Measurements from ENCODE around the gene KRTAP2-3.

KRTAP2-3 gene

DNA sequence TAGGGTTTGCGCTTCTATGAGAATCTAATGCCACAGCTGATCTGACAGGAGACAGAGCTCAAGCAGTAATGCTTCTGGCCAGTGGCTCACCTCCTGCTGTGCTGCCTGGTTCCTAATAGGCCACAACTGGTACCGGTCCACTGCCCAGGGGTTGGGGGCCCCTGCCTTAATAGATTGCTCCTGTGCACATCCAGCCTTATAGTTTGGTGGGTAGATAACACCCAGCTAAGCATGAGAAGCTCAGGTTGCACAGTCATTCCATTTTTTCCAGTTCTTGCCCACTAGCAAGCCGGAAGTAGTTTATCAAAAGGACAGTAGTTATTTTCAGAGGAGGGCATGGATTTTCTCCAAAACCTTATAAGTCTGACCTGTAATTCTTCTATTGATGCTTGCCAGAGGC, 40.5 kb downstream of the KRTAP2-3 start:
- Mint-ChIP-seq H3K4me3 (no peak overlapping the region), H3K4me1 (no peaks in the 10 kb centered on the region), H3K27ac (no peak overlapping the region), H3K27me3 (peaks cover 3% of the 10 kb centered on the region), H3K9me3 (no peaks in the 10 kb centered on the region), H3K36me3 (no peaks in the 10 kb centered on the region)

DNA sequence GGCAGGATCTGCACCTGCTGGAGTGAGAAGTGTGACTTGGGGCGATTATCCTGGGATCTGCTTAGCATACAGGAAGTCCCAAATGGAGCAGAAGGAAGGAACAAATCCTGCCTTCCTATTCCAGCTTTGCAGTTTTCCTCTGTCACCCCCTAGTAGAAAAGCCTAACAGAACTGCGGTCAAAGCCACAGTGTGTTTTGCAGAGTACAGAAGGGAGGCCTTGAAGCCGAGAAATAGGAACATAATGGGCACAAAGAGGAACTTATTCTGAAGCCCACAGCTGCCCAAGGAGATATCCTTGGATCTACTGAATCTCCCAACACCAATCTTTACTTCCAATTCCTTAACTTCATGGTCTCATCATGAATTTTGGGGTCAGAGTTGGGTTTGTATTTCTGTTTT, 41.4 kb downstream of the KRTAP2-3 start:
- H3K4me1 Mint-ChIP-seq = no peaks in the 10 kb centered on the region
- H3K36me3 Mint-ChIP-seq = no peaks in the 10 kb centered on the region
- H3K27me3 Mint-ChIP-seq = peaks cover 2% of the 10 kb centered on the region
- no peak overlapping the region for H3K4me3 Mint-ChIP-seq
- H3K27ac Mint-ChIP-seq = no peak overlapping the region
- no peaks in the 10 kb centered on the region for H3K9me3 Mint-ChIP-seq

DNA sequence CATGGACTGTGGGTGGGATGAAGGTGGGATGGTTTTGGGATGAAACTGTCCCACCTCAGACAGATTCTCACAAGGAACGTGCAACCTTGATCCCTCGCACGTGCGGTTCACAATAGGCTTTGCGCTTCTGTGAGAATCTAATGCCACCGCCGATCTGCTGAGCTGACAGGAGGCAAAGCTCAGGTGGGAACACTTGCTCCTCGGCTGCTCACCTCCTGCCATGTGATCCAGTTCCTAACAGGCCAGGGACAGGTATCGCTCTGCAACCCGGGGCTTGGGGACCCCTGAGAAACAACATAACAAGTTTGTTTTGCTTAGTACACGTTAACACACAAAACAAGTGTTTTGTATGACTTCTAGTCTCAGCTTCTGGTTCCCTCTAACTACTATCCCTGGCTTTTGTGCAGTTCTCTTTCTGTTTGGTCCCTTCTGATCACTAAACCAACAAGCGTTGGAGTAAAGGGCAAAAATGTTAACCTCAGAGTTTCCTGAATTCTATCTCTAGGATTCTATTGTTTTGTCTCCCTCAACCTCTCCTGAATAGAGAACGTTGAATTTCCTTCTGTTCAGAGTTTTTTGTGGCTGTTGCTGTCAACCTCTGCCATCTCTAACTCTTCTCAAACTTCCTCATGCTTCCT, 43.2 kb downstream of the KRTAP2-3 start:
- H3K27ac Mint-ChIP-seq = no peak overlapping the region
- no peak overlapping the region for H3K4me3 Mint-ChIP-seq
- no peaks in the 10 kb centered on the region for H3K36me3 Mint-ChIP-seq
- no peaks in the 10 kb centered on the region for H3K4me1 Mint-ChIP-seq
- H3K9me3 Mint-ChIP-seq = no peaks in the 10 kb centered on the region
- H3K27me3 Mint-ChIP-seq = peaks cover 2% of the 10 kb centered on the region

DNA sequence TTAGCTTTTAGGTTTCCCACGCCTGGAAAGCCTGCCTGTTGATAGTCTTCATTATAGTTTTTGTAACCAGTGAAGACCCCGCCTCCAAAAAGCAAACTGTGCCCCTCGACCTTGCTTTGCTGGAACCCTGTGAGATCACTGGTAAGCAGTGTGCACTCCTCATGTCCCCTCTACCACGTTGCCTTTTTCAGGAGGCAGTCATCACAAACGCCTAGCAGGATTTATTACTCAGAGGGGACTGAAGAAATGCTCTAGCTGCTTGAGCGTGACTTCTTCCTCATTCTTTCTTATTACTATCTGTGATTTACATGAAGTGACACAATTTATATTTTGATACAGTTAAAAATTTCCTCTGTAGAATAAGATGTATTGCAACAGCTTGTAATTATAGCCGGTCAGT, 44.5 kb downstream of the KRTAP2-3 start:
- Mint-ChIP-seq H3K4me3 (no peak overlapping the region), H3K27me3 (peaks cover 2% of the 10 kb centered on the region), H3K4me1 (no peaks in the 10 kb centered on the region), H3K9me3 (no peaks in the 10 kb centered on the region), H3K27ac (no peak overlapping the region), H3K36me3 (no peaks in the 10 kb centered on the region)

DNA sequence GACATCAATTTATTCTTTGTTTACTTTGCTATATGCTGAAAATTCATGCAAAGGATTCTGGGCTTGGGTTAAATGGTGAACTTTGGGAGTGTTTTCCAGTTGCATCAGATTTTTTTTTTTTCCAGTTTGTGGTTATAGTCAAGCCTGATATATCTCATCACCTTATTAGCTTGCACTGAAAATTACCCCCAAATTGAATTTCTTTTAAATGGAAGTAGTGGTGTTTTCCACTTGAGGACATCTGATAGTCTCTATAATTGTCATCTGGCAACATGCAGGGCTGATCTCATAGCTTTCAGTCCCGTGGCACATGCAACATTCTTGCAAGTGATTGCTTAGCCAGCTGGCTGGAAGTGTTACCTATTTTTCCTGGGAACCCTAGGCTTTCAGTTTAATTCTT, 46.3 kb downstream of the KRTAP2-3 start:
- no peak overlapping the region for H3K4me3 Mint-ChIP-seq
- H3K9me3 Mint-ChIP-seq = no peaks in the 10 kb centered on the region
- no peaks in the 10 kb centered on the region for H3K4me1 Mint-ChIP-seq
- no peak overlapping the region for H3K27ac Mint-ChIP-seq
- H3K36me3 Mint-ChIP-seq = no peaks in the 10 kb centered on the region
- H3K27me3 Mint-ChIP-seq = peaks cover 2% of the 10 kb centered on the region

DNA sequence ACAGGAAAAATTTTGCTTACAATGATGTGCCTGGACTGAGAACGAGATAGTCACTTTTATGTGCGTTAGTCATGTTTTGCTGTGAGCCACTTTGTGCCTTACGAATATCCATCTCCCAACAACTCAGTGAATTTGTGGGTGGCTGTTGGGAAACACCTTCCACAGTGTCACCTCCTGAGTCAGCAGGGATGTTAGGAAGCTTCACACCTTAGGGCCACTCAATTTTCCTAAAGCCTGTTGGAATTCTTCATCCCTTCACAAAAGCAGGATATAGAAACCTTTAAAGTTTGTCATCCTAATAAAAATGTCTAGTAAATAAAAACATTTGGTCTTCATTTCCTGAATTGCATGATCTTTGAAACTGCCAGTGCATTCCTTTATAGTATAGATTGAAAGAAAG, 46.7 kb downstream of the KRTAP2-3 start:
- Mint-ChIP-seq H3K4me3 (no peak overlapping the region), H3K27me3 (peaks cover 2% of the 10 kb centered on the region), H3K27ac (no peak overlapping the region)

DNA sequence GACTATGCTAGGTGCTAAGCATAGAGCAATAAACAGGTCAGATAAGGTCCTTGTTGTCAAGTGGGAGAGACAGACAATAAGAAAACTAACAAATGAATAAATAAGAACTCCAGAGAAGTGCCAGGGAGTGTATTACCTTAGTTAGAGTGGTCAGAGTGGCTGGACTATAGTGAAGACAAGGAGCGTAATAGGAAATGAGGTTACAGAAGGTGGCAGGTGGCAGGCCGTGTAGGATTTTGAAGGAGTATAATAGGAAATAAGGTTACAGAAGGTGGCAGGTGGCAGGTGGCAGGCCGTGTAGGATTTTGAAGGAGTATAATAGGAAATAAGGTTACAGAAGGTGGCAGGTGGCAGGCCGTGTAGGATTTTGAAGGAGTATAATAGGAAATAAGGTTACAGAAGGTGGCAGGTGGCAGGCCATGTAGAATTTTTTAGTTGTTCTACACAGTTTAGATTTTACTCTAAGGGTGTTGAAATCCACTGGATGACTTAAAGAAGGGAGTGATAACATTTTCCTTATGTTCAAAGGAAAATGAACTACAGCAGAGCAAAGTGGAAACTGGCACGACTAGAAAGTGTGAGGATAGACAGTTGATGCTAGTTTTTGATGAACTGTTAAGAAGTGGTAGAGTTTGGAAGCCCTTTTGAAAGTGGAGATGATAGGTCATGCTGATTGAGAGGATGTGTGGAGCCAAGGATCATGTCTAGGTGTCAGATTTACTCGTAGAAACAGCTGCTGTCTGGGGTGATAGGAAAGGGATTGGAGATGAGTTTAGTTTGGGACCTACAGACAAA, 47.4 kb downstream of the KRTAP2-3 start:
- H3K36me3 Mint-ChIP-seq = no peaks in the 10 kb centered on the region
- H3K4me1 Mint-ChIP-seq = no peaks in the 10 kb centered on the region
- H3K4me3 Mint-ChIP-seq = no peak overlapping the region
- H3K27ac Mint-ChIP-seq = peak overlapping the region; percentile 9
- no peaks in the 10 kb centered on the region for H3K9me3 Mint-ChIP-seq
- peaks cover 2% of the 10 kb centered on the region for H3K27me3 Mint-ChIP-seq

More for the DNA sequence above, 46.7 kb downstream of the KRTAP2-3 start:
- Mint-ChIP-seq H3K4me1 (no peaks in the 10 kb centered on the region), H3K36me3 (no peaks in the 10 kb centered on the region), H3K9me3 (no peaks in the 10 kb centered on the region)

DNA sequence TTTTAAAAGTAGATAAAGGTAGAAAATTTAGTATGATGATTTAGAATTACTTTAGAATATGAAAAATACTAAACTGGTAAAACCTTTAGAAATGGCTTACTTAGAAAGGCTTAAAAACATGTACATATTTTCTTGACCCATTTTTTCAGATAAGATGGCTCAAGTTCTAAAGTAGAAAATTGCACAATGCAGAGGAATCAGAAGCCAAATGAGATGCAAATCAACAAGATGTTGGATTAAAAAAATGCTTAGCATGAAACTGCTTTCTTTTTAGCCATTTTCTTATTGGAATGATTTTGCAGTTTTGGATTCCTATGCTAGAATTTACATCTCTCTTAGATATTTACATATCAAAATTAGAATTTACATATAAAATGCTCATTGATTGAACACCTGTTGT, 49.5 kb downstream of the KRTAP2-3 start:
- H3K4me1 Mint-ChIP-seq = no peaks in the 10 kb centered on the region
- H3K4me3 Mint-ChIP-seq = no peak overlapping the region
- H3K9me3 Mint-ChIP-seq = no peaks in the 10 kb centered on the region

DNA sequence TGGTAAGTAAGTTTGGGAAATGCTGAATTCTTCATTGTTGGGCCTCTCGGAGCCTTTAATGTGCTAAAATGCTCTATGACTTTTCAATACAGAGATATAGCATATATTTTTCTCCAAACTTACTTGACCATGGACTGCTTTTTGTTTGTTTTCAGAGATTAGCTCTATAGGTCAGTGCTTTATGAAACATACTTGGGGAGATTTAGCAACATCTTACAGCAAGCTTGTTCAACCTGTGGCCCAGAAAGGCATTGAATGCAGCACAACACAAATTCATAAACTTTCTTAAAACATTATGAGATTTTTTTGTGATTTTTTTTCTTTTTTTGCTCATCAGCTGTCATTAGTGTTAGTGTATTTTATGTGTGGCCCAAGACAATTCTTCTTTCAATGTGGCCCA, 50.0 kb downstream of the KRTAP2-3 start:
- Mint-ChIP-seq H3K4me3 (no peak overlapping the region), H3K27me3 (peaks cover 2% of the 10 kb centered on the region), H3K9me3 (no peaks in the 10 kb centered on the region), H3K4me1 (no peaks in the 10 kb centered on the region), H3K27ac (no peak overlapping the region), H3K36me3 (no peaks in the 10 kb centered on the region)

More for the DNA sequence above, 49.5 kb downstream of the KRTAP2-3 start:
- Mint-ChIP-seq H3K36me3 (no peaks in the 10 kb centered on the region), H3K27ac (no peak overlapping the region), H3K27me3 (peaks cover 2% of the 10 kb centered on the region)

DNA sequence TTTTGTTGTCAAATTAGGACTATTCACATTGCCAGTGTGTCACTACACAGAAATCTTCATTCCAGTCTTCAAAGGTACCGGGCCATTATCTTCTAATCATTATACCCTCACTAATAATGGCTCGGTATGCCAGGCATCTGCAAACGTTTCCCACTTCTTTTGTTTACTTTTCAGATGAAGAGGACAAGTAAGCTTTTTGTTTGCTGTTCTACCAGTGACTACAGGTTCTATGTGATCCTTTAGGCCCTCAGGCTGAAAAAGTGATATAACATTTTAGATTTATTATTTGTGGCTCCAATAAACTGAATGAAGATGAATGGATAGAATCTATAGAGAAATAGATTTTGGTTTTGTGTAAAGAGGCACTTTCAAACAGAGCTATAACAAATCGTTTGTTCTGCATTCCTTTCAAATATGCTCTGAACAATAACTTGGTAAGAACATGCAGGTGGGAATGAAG, 50.6 kb downstream of the KRTAP2-3 start:
- Mint-ChIP-seq H3K27ac (no peak overlapping the region), H3K36me3 (no peaks in the 10 kb centered on the region), H3K4me1 (no peaks in the 10 kb centered on the region), H3K4me3 (no peak overlapping the region), H3K9me3 (no peaks in the 10 kb centered on the region), H3K27me3 (no peaks in the 10 kb centered on the region)

Data from activated naive CD4-positive, alpha-beta T cell treated with anti-CD3 and anti-CD28 coated beads, Interleukin-2, amount 50 U/mL, for 24 hours (primary cell).